HG02840 (cell line): ENCODE measurements around the gene ZNF407.

Source experiments
- ATAC-seq: cut with Tn5 transposase; IDR thresholded peaks from one replicate; pipeline ENCODE4 v1.9.1; 2021; ENCODE audit warnings: mild to moderate bottlenecking, moderate library complexity, moderate number of reproducible peaks; ENCODE audit not compliant: unreplicated experiment, low FRiP score

Gene ZNF407

DNA sequence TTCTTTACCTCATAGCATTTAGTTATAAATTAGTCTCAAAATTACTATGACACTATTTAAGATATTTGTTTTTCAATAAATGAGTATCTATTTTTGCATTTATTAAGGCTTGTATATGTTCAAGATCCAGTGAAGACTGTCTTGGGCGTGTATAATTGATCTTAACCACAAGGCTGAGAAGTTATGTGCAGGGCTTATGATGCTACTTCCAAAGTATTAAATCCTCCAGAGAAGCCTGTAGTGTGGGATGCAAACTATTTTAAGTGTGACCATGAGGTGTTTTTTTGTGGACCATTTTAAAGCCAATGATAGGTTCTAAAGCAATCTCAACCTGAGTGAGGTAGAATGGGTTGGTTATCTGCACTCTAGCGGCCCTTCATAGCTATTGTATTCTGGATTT is 219.9 kb downstream of the ZNF407 start:
- no peak for ATAC-seq

DNA sequence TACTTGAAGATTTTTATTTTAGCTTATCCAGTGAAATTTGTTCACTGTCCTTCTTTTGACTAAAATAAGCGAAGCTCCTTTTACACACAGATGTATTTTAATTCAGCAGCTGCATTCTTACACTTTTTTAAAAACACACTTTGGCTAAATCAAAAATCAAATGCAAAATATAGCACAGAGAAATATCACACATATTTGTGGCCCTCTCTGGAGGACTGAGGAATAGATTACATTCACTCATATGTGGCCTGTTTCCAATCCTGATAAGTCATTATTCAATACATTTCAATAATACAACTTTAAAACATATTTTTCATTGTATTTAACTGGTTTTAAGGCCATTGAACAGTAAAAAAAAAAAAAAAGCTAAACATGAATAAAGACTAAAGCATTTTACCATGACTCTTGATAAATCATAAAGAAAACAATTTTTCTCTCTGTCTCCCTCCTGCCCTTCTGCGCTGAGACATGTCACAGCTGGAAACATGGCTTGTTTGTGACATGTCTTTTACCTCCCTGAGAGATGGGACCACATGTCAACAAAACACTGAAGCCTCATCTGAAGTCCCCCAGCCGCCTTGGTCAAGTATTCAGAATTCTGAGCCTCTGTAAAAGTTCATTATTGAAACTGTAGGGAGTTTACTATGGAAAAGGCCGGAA is 221.0 kb downstream of the ZNF407 start:
- no peak for ATAC-seq

GRCh38 chr18:74819433-74820059 is 221.9 kb downstream of the ZNF407 start:
- no peak for ATAC-seq

GRCh38 chr18:74820160-74820780 is 222.6 kb downstream of the ZNF407 start:
- no peak for ATAC-seq

- ATAC-seq = no peak
These were observed 227.8 kb downstream of the ZNF407 start for GRCh38 chr18:74825460-74825859.

GRCh38 chr18:74826572-74826971 is 228.9 kb downstream of the ZNF407 start:
- ATAC-seq = no peak

GRCh38 chr18:74828200-74828599 is 230.5 kb downstream of the ZNF407 start:
- no peak for ATAC-seq

GRCh38 chr18:74831571-74832250 is 234.0 kb downstream of the ZNF407 start:
- no peak for ATAC-seq

DNA sequence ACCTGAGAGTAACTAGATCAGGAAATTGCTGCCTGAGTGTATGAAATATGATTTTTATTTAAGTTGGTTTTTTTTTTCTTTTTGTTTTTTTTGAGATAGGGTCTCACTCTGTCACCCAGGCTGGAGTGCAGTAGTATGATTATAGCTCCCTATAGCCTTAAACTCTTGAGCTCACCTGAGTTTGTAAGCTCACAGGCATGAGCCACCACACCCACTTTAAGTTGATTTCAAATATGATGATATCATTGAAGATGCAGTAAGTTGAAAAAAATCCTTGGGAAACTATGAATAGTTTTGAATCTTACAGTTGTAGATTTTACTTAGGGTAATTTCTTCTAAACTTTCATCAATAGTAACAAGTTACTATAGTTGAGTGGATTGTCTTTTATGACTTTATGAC is 234.7 kb downstream of the ZNF407 start:
- no peak for ATAC-seq

- ATAC-seq = no peak
These were observed 235.3 kb downstream of the ZNF407 start for GRCh38 chr18:74832999-74833398.

DNA sequence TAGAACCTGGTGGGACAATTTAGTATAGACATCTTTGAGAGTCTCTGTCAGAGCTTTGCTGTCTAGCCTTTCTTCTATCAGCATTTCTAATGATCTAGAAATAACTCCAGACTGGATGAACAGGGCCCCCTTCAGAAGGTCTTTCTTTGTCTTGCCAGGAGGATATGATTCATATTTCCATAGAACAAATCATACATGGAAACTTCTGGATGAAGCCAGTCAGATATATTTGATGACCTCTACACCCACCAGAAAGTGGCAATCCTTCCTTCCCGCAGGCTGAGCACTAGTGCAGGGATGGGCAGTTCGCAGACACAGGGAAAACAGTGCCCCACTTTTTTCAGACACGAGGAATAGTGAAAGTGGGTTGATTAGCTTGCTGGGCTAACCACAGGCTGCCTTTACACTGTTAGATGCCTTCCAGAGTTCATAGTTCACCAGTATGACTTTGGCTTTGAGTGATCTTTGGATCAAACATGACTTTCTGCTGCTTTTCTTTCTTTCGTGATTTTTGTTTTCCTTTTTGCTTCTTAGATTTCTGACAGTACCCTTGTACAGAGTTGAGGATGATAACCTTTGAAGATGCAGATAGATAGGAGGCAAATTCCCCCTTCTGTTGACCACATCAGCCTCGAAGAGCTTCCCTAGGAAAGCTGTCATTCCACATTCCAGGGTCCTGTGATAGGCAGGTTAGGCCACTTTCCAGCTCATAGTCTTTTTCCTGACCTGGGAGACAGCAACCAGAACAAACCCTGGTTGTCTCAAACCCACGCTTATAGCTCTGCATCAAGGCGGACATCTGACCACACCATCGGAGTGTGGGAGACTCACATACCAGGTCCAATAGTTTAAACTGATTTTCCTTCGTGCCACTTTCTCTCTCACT is 237.0 kb downstream of the ZNF407 start:
- no peak for ATAC-seq

GRCh38 chr18:74836296-74837139 is 238.8 kb downstream of the ZNF407 start:
- no peak for ATAC-seq

DNA sequence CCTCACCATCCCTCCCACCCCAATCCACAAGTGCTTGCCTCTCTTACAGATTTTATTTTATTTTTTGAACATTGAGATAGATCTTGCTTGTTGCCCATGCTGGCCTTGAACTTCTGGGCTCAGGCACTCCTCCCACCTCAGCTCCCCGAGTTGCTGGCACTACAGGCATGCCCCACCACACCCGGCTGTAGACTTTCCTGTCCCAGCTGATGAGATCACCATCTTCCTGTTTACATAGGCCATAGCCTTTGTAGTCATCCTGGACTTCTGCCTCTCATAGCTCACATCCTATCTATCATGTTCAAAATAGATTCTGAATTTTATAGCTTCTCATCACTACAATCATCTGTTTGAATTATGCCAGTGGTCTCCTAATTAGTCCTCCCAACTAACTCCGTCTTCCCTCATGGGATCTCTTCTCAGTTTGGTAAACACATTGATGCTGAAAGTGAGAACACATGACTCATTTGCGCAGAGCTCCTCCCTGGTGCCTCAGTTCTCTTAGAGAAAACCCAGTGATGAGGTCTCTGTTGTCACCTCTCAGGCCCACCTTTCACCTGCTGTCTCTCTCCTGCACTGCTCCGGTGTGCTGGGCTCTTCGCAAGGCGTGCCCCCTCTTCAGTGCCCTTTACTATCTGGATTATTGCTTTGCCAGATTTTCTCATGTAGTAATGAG is 243.0 kb downstream of the ZNF407 start:
- ATAC-seq = no peak

GRCh38 chr18:74841248-74841647 is 243.6 kb downstream of the ZNF407 start:
- ATAC-seq = no peak

DNA sequence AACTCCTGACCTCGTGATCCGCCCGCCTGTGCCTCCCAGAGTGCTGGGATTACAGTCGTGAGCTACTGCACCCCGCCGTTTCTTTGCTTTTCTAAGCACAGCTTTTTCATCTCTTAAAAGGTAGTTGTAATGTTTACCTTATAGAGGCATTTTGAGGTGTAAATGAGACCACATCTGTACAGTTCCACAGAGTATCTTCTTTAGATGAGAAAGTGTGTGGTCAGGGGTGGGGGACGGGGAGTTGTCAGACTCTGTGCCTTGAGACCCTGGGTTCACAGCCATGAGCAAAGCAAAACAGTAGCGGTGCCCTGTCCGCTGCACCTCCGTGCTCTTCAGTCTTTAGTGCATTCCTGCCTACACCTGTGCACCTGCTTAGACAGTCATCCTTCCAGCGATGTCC is 251.6 kb downstream of the ZNF407 start:
- ATAC-seq = no peak

DNA sequence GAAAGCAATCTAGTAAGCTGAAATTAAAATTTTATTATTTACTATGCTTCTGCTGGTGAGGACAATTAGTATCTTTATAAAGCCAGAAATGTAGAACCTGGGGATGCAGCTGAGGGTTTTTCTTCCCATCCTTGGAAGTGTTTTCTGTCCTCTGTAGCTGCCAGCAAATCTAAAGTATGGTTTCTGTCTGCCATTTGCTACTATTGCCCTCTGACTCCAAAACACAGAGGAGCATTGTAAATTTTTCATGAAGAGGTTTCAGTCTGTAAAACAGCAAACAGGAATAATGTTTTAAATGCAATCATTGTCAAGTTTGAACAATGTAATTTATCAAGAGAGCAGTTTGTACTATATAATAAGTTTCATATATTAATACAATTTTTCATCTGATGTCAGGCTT is 258.8 kb downstream of the ZNF407 start:
- ATAC-seq = no peak

DNA sequence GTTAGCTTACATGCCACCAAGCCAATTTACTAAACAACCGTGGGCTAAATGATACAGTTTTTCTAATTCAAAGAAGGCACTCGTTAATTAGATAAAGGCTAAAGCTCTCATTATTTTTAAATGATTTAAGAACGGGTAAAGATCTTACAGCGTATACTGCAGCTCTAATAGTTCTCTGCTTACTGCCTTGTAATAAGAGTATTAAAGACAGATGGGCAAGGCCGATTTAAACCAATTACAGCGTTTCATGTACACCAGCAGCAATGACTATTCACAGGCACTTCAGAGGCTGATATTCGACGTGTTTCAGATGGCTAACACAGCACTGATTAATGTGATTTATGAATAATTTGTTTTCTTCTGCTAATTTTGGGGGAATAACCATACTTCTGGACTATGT is 259.3 kb downstream of the ZNF407 start:
- no peak for ATAC-seq

DNA sequence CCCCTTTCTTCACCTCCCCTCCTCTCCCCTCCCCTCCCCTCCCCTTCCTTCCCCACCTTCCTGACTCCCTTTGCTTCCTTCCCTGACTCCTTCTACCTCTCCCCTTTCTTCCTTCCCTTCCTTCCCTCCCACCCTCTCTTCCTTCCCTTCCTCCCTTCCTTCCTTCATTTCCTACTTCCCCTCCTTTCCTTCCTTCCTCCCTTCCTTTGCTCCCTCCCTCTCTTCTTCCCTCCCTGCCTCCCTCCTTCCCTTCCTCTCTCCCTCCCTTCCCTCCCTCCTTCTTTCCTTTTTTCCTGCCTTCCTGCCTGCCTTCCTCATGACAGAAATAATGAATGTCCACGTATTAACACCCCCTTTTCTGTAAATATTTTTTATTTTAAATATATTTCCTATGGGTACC is 260.2 kb downstream of the ZNF407 start:
- no peak for ATAC-seq

- ATAC-seq = no peak
These were observed 263.5 kb downstream of the ZNF407 start for GRCh38 chr18:74861154-74861553.
